Psoas muscle (tissue), 8 donors: ENCODE data around the gene MYOM3. TPM values are rescaled to one million over a fixed set of nuclear protein-coding genes. Genes with fewer than 3 reads are reported as not detected.

ENCODE experiments used
- ATAC-seq, 4 donors: fragments of 200-7000 bp; cut with Tn5 transposase; one replicate each; pipeline ENCODE4 v1.9.1; 2020; ENCODE audit warnings: moderate library complexity in 3 of 4, mild to moderate bottlenecking in 2 of 4
- DNase-seq, 2 donors: peaks; one replicate each; pipeline ENCODE4 v3.0.0-alpha.2; 2020
- H3K27ac ChIP-seq: fragments of 200-600 bp; one replicate; pipeline ENCODE4 v1.8.0; 2022
- H3K27me3 ChIP-seq, 3 donors: fragments of 200-600 bp in 1 of 3; one replicate each; pipeline versions ENCODE4 v1.6.1 to v1.8.0; 2013 to 2022; ENCODE audit warnings: low read length in 2 of 3, mild to moderate bottlenecking in 2 of 3, moderate library complexity in 1 of 3; ENCODE audit not compliant: insufficient read depth in 3 of 3
- H3K36me3 ChIP-seq, 2 donors: fragments of 200-600 bp in 1 of 2; one replicate each; pipeline versions ENCODE4 v1.6.1 to v1.8.0; 2013 to 2022; ENCODE audit warnings: low read depth in 1 of 2, mild to moderate bottlenecking in 1 of 2, moderate library complexity in 1 of 2; ENCODE audit not compliant: insufficient read depth in 1 of 2
- H3K4me1 ChIP-seq: fragments of 200-600 bp; one replicate; pipeline ENCODE4 v1.8.0; 2022
- H3K4me3 ChIP-seq: fragments of 200-600 bp; one replicate; pipeline ENCODE4 v1.8.0; 2022; ENCODE audit warnings: mild to moderate bottlenecking
- H3K9me3 ChIP-seq: fragments of 200-600 bp; one replicate; pipeline ENCODE4 v1.8.0; 2022
- WGBS, 3 donors: extraction: QIAGEN DNeasy Blood & Tissue Kit; methylation state at CpG; one replicate each; pipeline versions ENCODE4 v1.1.6 to v1.1.7; 2013; 5-methylcytosine and 5-hydroxymethylcytosine counted together
- intact Hi-C, 2 donors: fragments of 100-400 bp; cut with DNase I; formaldehyde crosslinking; loops; one replicate each; pipeline versions ENCODE4 v1.11.0 to v1.14.2; 2022
- polyA plus RNA-seq, 3 donors: library from polyadenylated mRNA; stranded (reverse); fragments of 200-250 nt; gene quantifications; one replicate each; pipeline ENCODE4 v1.2.3, GENCODE V29; 2013
- total RNA-seq, 4 donors: library from RNA; stranded (reverse); fragmentation: NEBNext Ultra II Directional in 2 of 4; extraction: Animal tissue kit (Norgen Biotek cat#: 25700) in 2 of 4; gene quantifications; one replicate each; pipeline versions ENCODE4 v1.2.1 to v1.2.4, GENCODE V29; 2021 to 2023
- TF ChIP-seq, protein P1 (sequence below): fragments of 200-600 bp; IDR thresholded peaks from one replicate; pipeline ENCODE4 v1.8.0; 2022; ENCODE audit warnings: antibody characterized with exemption
- donor health status: healthy with polysubstance abuse.
- donor health status: DM: no; HTN: no; CAD: no; lungs with moderate emphysema.
- donor health status: Bipolar disorder and iron deficiency.
- donor health status: healthy.
- donor health status: DM: yes; HTN: yes; CAD: no.
- donor health status: DM: no; HTN: no; CAD: no.
- donor health status: DM: no; HTN: no; CAD: no.
- donor health status: DM: yes; HTN: yes; CAD: no.

Gene MYOM3
- total and polyA plus RNA-seq, 7 donors = 86.7 to 505 (median 152) TPM

DNA sequence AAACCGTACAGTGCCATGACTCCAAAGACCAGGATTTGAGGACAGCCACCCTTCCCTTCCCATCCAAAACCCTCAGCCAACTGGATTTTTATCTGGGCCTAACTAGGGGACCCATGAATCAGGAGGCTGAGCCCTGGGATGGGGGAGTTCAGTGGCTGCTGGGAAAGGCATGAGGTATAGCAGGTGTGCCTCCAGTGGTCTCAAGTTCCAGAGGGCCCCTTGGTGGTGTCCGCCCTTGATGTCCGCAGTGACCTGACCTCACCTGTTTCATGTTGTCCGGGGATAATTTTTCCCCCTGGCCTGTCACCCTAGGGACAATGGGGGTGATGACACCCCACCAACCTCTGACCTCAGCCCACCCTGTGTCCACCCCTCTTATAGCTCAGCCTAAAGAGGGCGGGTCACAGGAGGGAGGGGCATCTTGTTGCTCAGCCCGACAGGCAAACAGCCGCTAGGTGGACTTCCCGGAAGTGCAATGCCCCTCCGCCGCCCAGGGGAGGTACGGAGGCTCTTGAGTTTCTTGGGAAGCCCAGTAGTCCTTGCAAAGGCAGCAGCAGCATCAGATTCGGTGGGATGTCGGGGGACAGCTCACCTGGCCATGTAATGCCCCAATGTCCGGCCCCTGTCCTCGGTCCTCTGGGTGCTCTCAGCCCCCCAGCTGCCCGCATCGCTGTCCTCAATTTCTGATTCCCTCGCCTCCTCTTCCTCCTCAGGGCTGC, 44.8 kb upstream of the MYOM3 start:
- peaks cover 0 to 5% of the 10 kb centered on the region in 2 donors for H3K36me3 ChIP-seq
- H3K27ac ChIP-seq = no peak overlapping the region
- H3K4me3 ChIP-seq = no peak overlapping the region
- WGBS, 3 donors = 88 to 95% (median 91%) methylated on average over 16 to 18 of the region's 18 CpGs
- H3K9me3 ChIP-seq = no peaks in the 10 kb centered on the region
- DNase-seq (no peak), ATAC-seq (no peak)
- TF ChIP-seq, protein P1, sequence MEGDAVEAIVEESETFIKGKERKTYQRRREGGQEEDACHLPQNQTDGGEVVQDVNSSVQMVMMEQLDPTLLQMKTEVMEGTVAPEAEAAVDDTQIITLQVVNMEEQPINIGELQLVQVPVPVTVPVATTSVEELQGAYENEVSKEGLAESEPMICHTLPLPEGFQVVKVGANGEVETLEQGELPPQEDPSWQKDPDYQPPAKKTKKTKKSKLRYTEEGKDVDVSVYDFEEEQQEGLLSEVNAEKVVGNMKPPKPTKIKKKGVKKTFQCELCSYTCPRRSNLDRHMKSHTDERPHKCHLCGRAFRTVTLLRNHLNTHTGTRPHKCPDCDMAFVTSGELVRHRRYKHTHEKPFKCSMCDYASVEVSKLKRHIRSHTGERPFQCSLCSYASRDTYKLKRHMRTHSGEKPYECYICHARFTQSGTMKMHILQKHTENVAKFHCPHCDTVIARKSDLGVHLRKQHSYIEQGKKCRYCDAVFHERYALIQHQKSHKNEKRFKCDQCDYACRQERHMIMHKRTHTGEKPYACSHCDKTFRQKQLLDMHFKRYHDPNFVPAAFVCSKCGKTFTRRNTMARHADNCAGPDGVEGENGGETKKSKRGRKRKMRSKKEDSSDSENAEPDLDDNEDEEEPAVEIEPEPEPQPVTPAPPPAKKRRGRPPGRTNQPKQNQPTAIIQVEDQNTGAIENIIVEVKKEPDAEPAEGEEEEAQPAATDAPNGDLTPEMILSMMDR = no peak
- H3K27me3 ChIP-seq = no peaks in the 10 kb centered on the region
- intact Hi-C loops = no loop called here
- H3K4me1 ChIP-seq = peaks cover 6% of the 10 kb centered on the region

GRCh38 chr1:24155011-24155782, 43.3 kb upstream of the MYOM3 start:
- no peaks in the 10 kb centered on the region for H3K27me3 ChIP-seq
- peaks cover 6% of the 10 kb centered on the region for H3K4me1 ChIP-seq
- peaks cover 0 to 5% of the 10 kb centered on the region in 2 donors for H3K36me3 ChIP-seq
- no peak overlapping the region for H3K27ac ChIP-seq
- 60 to 68% (median 62%) methylated on average over 11 of the region's 11 CpGs for WGBS, 3 donors
- no peaks in the 10 kb centered on the region for H3K9me3 ChIP-seq
- no peak overlapping the region for H3K4me3 ChIP-seq
- ATAC-seq (no peak), DNase-seq (no peak)
- intact Hi-C loops = no loop called here
- TF ChIP-seq, protein P1 = no peak

- DNase-seq (no peak), ATAC-seq (no peak)
- H3K9me3 ChIP-seq = no peaks in the 10 kb centered on the region
- intact Hi-C loops = loop anchor here in 1 of 2 donors (5.0 kb wide), 1 partner anchor 238 kb away; no protein-coding TSS in a partner anchor
- peaks cover 6% of the 10 kb centered on the region for H3K4me1 ChIP-seq
- no peaks in the 10 kb centered on the region for H3K27me3 ChIP-seq
- TF ChIP-seq, protein P1 = no peak
- peaks cover 0 to 5% of the 10 kb centered on the region in 2 donors for H3K36me3 ChIP-seq
- 68 to 82% (median 81%) methylated on average over 8 of the region's 8 CpGs for WGBS, 3 donors
- no peak overlapping the region for H3K4me3 ChIP-seq
- no peak overlapping the region for H3K27ac ChIP-seq
Observed at GRCh38 chr1:24154215-24154614, 42.3 kb upstream of the MYOM3 start.

DNA sequence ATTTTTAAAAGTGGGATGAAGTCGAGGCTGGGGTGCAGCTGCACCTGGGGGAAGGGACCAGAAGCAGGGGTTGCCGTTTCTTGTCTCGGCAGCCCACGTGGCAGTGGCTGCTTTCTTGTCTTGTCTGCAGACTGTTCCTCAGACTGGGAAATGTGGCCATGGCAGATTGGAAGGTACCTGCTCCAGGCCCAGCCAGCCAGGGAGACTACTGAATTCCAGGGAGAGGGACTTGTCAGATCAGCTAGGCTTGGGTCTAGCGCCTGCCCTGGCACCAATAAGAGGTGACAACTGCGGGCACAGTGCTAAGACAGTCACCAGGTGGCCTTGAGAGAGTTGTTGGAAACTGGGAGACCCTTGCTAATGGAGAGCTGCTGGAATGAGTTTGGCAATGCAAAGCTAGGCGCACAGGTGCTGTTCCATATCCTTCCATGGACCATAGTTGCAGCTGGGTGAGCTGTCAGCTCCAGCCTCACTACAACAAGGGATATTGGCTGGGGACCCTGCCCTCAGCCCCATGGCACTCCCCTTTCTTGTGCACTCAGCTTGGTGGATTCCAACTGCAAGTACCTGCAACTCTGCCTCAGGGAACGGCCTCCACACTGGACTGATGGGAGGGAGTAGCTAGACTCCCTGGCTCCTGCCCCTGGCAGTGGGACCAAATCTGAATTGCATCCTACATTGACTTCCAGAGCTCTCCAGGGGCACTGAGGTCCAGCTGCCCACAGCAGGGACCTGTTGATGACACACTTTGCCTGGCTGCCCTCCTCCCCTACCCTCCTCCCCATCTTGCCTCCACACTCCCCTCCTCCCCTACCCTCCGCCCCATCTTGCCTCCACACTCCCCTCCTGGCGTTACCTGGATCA, 40.9 kb upstream of the MYOM3 start:
- ATAC-seq (no peak), DNase-seq (no peak)
- H3K4me1 ChIP-seq = peaks cover 4% of the 10 kb centered on the region
- WGBS, 3 donors = 83 to 90% (median 84%) methylated on average over 10 of the region's 10 CpGs
- no peak overlapping the region for H3K27ac ChIP-seq
- no peaks in the 10 kb centered on the region for H3K27me3 ChIP-seq
- no peak overlapping the region for H3K4me3 ChIP-seq
- H3K9me3 ChIP-seq = no peaks in the 10 kb centered on the region
- H3K36me3 ChIP-seq = peaks cover 0 to 5% of the 10 kb centered on the region in 2 donors
- intact Hi-C loops = loop anchor here (2.0 to 5.0 kb wide), 2 partner anchors 236 to 239 kb away; no protein-coding TSS in a partner anchor
- TF ChIP-seq, protein P1 = no peak
